Osteocyte (in vitro differentiated cells): ENCODE measurements around the gene AOPEP. TPM values are rescaled to one million over a fixed set of nuclear protein-coding genes. Genes with fewer than 3 reads are reported as not detected.

ENCODE experiments used
- DNase-seq: peaks from one replicate; pipeline ENCODE4 v3.0.0; 2021; ENCODE audit warnings: mixed read lengths; ENCODE audit not compliant: unreplicated experiment; ENCODE audit errors: extremely low spot score
- H3K27ac Mint-ChIP-seq: one replicate; pipeline ENCODE4 v1.8.0; 2021; ENCODE audit warnings: mild to moderate bottlenecking, mixed read lengths; ENCODE audit not compliant: unreplicated experiment
- H3K27me3 Mint-ChIP-seq: one replicate; pipeline ENCODE4 v1.8.0; 2021; ENCODE audit warnings: mixed read lengths; ENCODE audit not compliant: unreplicated experiment
- H3K36me3 Mint-ChIP-seq: one replicate; pipeline ENCODE4 v1.8.0; 2021; ENCODE audit warnings: mixed read lengths; ENCODE audit not compliant: unreplicated experiment
- H3K4me1 Mint-ChIP-seq: one replicate; pipeline ENCODE4 v1.8.0; 2021; ENCODE audit warnings: mixed read lengths; ENCODE audit not compliant: unreplicated experiment
- H3K4me3 Mint-ChIP-seq: one replicate; pipeline ENCODE4 v1.8.0; 2021; ENCODE audit warnings: mild to moderate bottlenecking, moderate library complexity, mixed read lengths; ENCODE audit not compliant: unreplicated experiment
- H3K9me3 Mint-ChIP-seq: one replicate; pipeline ENCODE4 v1.8.0; 2021; ENCODE audit warnings: mixed read lengths; ENCODE audit not compliant: unreplicated experiment
- total RNA-seq: library from RNA; stranded (reverse); gene quantifications from 2 replicates; pipeline ENCODE4 v1.2.1, GENCODE V29; 2021
- TF ChIP-seq, protein P1 (sequence below): fragments of 200-600 bp; sonication (generic); IDR thresholded peaks from 2 replicates; pipeline ENCODE4 v1.5.0; 2021; ENCODE audit warnings: antibody characterized with exemption, mild to moderate bottlenecking, moderate library complexity

AOPEP gene
- total RNA-seq, 1 donor from 2014 or later = 108 TPM

- no peaks in the 10 kb centered on the region for H3K9me3 Mint-ChIP-seq
- no peak for DNase-seq
- peaks cover 14% of the 10 kb centered on the region for H3K36me3 Mint-ChIP-seq
- TF ChIP-seq, protein P1, sequence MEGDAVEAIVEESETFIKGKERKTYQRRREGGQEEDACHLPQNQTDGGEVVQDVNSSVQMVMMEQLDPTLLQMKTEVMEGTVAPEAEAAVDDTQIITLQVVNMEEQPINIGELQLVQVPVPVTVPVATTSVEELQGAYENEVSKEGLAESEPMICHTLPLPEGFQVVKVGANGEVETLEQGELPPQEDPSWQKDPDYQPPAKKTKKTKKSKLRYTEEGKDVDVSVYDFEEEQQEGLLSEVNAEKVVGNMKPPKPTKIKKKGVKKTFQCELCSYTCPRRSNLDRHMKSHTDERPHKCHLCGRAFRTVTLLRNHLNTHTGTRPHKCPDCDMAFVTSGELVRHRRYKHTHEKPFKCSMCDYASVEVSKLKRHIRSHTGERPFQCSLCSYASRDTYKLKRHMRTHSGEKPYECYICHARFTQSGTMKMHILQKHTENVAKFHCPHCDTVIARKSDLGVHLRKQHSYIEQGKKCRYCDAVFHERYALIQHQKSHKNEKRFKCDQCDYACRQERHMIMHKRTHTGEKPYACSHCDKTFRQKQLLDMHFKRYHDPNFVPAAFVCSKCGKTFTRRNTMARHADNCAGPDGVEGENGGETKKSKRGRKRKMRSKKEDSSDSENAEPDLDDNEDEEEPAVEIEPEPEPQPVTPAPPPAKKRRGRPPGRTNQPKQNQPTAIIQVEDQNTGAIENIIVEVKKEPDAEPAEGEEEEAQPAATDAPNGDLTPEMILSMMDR = no peak
- peaks cover 76% of the 10 kb centered on the region for H3K4me1 Mint-ChIP-seq
- no peaks in the 10 kb centered on the region for H3K27me3 Mint-ChIP-seq
- H3K27ac Mint-ChIP-seq = peak overlapping the region; percentile 89
- H3K4me3 Mint-ChIP-seq = no peak overlapping the region
These were observed 200.7 kb downstream of the AOPEP start for GRCh38 chr9:94927048-94927761.

GRCh38 chr9:94927762-94928670, 201.5 kb downstream of the AOPEP start:
- Mint-ChIP-seq H3K27ac (peak overlapping the region; percentile 89), H3K4me1 (peaks cover 76% of the 10 kb centered on the region), H3K27me3 (no peaks in the 10 kb centered on the region), H3K4me3 (no peak overlapping the region), H3K9me3 (no peaks in the 10 kb centered on the region), H3K36me3 (peaks cover 14% of the 10 kb centered on the region)
- TF ChIP-seq, protein P1 = no peak
- DNase-seq = no peak

DNA sequence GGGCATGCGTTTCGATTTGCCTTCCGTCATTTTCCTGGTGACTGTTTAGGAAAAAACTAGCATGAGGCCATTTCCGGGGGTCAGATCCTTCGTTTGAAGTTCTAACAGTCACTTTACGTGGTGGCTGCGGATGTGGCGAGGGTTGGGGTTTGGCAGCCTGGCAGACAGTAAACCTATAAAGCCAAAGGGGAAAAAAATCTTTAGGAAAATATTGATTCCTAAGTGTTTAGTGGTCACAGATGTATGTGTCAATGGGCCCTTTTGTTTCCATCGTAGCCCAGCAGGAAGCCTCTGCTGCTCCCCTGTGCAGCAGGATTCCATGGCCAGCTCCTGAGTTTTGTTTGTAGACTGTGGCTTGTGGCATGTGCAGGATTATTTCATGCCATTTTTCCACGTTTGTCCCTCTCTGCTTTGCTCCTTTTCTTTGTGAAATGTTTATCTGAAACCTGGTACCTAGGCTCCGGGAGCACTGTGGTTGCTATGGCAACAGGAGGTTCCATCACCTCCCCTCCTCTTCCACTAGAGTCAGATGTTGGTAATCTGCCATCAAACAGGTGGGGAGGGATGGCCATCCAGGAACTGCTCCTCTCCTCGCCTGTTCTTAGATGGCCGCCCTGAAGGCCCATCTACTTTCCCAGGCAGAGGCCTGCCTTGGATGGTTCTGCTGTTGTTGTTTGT, 202.3 kb downstream of the AOPEP start:
- Mint-ChIP-seq H3K4me3 (no peak overlapping the region), H3K9me3 (no peaks in the 10 kb centered on the region), H3K27ac (peak overlapping the region; percentile 89), H3K4me1 (peaks cover 72% of the 10 kb centered on the region), H3K27me3 (no peaks in the 10 kb centered on the region), H3K36me3 (peaks cover 14% of the 10 kb centered on the region)
- DNase-seq = no peak
- TF ChIP-seq, protein P1 = no peak

- H3K4me3 Mint-ChIP-seq = no peak overlapping the region
- H3K27me3 Mint-ChIP-seq = no peaks in the 10 kb centered on the region
- peak overlapping the region; percentile 89 for H3K27ac Mint-ChIP-seq
- TF ChIP-seq, protein P1 = no peak
- H3K9me3 Mint-ChIP-seq = no peaks in the 10 kb centered on the region
- no peak for DNase-seq
- peaks cover 70% of the 10 kb centered on the region for H3K4me1 Mint-ChIP-seq
- peaks cover 11% of the 10 kb centered on the region for H3K36me3 Mint-ChIP-seq
These were observed 202.9 kb downstream of the AOPEP start for GRCh38 chr9:94929369-94929756.
